ENCODE results near the gene SNED1. TPM values are rescaled to one million over a fixed set of nuclear protein-coding genes. Genes with fewer than 3 reads are reported as not detected.
A peak's percentile ranks its signal among the peaks of the same experiment; 100 is the strongest.

SNED1 gene
- total and polyA plus RNA-seq, 9 donors = 16.7 to 69.5 (median 38.9) TPM

DNA sequence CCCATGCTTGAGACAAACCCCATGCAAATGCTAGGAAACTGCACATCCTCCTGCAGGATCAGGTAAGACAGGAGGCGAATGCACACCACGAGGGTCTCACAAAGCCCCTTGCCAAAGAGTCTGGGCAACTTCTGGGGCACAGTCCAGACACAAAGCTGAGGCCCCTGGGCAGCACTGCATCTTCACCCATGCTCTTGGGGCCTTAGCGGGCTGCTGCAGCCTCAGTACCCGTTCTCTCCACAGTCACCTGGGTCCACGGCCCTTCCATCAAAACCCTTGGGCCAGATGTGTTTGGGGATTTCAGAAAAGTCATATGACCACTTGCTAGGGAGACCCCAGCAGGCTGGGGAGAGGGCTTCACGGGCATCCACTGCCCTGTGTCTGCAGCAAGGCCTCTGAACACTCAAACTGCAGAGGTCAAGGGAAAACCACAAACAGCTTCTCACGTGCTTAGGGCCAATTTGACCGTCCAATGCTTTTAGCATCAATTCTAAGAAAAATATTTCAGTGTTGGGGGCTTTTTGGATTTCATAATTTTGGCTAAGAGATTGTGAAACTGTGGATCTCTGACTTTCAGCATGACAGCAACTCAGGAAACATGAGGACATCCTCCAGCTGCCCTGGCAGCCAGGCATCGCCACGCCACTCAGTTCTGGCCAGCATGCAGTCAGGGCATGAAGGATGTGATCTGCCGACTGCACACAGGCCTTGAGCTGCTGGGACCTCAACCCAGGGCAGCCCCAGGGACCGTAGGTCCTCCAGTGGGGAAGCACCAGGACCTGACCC is 130.9 kb downstream of the SNED1 start:
- no peaks in the 10 kb centered on the region for H3K27me3 ChIP-seq
- H3K36me3 ChIP-seq = no peaks in the 10 kb centered on the region
- H3K4me1 ChIP-seq (ENCODE audit: insufficient read depth) = no peaks in the 10 kb centered on the region
- WGBS, 3 donors = 79 to 81% (median 80%) methylated on average over 12 of the region's 12 CpGs
- peak in 1 of 5 donors; percentile 15 for DNase-seq
- H3K4me3 ChIP-seq = no peak overlapping the region
- H3K27ac ChIP-seq = no peak overlapping the region
- intact Hi-C loops (cut with DNase I) = no loop called here
- TF ChIP-seq POLR2A (IDR thresholded peaks at IDR 0.05) = no peak
- TF ChIP-seq, protein P1, sequence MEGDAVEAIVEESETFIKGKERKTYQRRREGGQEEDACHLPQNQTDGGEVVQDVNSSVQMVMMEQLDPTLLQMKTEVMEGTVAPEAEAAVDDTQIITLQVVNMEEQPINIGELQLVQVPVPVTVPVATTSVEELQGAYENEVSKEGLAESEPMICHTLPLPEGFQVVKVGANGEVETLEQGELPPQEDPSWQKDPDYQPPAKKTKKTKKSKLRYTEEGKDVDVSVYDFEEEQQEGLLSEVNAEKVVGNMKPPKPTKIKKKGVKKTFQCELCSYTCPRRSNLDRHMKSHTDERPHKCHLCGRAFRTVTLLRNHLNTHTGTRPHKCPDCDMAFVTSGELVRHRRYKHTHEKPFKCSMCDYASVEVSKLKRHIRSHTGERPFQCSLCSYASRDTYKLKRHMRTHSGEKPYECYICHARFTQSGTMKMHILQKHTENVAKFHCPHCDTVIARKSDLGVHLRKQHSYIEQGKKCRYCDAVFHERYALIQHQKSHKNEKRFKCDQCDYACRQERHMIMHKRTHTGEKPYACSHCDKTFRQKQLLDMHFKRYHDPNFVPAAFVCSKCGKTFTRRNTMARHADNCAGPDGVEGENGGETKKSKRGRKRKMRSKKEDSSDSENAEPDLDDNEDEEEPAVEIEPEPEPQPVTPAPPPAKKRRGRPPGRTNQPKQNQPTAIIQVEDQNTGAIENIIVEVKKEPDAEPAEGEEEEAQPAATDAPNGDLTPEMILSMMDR (IDR thresholded peaks at IDR 0.05) = no peak
- TF ChIP-seq EP300 (IDR thresholded peaks at IDR 0.05) = no peak
- H3K9me3 ChIP-seq = no peaks in the 10 kb centered on the region

DNA sequence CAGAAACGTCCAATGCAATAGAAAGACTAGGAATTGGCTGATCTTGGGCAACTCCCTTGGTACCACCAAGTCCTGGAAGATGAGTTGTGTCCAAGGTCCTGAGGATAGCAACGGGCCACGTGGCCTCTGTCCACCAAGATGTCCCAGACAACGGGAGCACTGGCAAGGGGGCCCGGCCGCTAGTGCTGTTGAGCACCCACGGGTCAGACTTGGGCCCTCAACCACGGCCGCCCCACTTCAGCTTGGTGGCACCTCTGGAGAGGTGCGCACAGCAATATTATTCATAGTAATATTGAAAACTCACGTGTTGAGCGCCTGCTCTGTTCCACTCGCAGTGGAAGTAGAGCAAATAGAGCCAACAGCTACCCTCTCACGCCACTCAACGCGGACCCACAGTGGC is 131.9 kb downstream of the SNED1 start:
- no peaks in the 10 kb centered on the region for H3K4me1 ChIP-seq (ENCODE audit: insufficient read depth)
- H3K27me3 ChIP-seq = no peaks in the 10 kb centered on the region
- no peak overlapping the region for H3K4me3 ChIP-seq
- H3K27ac ChIP-seq = no peak overlapping the region
- TF ChIP-seq EP300 (IDR thresholded peaks at IDR 0.05) = no peak
- TF ChIP-seq, protein P1 (IDR thresholded peaks at IDR 0.05) = no peak
- no peak for TF ChIP-seq POLR2A (IDR thresholded peaks at IDR 0.05)
- no peaks in the 10 kb centered on the region for H3K36me3 ChIP-seq
- peak in 1 of 5 donors; percentile 13 for DNase-seq
- WGBS, 3 donors = 89 to 95% (median 92%) methylated on average over 16 of the region's 16 CpGs
- intact Hi-C loops (cut with DNase I) = no loop called here
- no peaks in the 10 kb centered on the region for H3K9me3 ChIP-seq

DNA sequence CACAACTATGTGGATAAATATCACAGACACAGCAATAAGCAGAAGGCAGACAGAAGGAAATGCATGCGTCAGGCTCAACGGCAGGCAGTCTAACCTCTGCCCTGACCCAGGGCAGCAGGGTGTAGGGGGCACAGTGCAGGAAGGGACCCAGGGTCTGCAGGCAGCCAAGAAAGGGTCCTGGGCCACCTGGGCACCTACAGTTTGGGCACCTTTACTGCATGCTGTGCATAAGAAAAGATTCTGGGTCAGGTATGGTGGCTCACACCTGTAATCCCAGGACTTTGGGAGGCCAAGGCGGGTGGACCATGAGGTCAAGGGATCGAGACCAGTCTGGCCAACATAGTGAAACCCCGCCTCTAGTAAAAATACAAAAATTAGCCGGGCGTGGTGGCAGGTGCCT is 133.1 kb downstream of the SNED1 start:
- DNase-seq = peak in 1 of 5 donors; percentile 11

DNA sequence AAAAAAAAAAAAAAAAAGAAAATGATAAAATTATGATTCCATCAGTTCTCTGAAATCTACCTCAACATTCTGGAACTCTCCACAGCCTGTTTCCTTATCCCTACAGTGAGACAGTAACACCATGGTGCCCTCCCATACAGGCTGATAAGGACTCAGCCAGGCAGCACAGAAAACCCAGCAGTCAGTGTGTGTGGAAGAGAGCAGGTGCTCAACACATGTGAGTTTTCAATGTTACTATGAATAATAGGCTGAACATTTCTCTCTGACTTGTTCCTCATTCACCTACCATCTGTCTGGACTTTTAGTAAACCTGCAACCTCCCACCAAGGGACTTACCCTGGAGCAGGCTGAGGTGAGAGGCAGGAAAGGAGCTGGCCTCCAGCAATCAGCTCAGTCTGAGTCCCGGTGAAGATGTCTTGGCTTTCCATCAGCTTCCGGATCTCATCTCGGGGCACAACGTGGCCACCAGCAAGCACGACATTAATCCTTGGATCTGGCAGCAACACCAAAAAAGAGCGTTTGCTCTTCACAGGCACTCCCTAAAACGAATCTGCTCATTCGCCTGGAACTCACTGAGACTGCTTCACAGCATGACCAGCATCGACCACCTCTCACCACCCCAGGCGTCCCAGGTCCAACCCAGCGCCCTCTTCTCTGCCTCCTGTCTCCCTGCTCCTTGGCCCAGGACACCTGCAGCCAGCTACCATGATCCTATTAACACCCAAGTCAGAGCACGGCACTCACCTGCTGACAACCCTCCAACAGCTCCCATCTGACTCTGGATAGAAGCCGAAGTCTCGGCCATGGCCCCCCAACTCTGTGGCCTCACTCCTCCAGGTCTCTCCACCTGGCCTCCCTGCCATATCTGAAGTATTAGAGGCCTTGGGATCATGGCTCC is 134.4 kb downstream of the SNED1 start:
- Histone ChIP-seq H3K27me3 (no peaks in the 10 kb centered on the region), H3K27ac (no peak overlapping the region), H3K4me3 (no peak overlapping the region), H3K4me1 (ENCODE audit: insufficient read depth) (no peaks in the 10 kb centered on the region), H3K9me3 (no peaks in the 10 kb centered on the region), H3K36me3 (no peaks in the 10 kb centered on the region)
- peak in 1 of 5 donors; percentile 19 for DNase-seq
- intact Hi-C loops (cut with DNase I) = no loop called here
- WGBS, 3 donors = 89 to 94% (median 92%) methylated on average over 14 of the region's 14 CpGs
- TF ChIP-seq POLR2A (IDR thresholded peaks at IDR 0.05) = no peak

More for the DNA sequence above, 133.1 kb downstream of the SNED1 start:
- Histone ChIP-seq H3K27me3 (no peaks in the 10 kb centered on the region), H3K9me3 (no peaks in the 10 kb centered on the region), H3K4me1 (ENCODE audit: insufficient read depth) (no peaks in the 10 kb centered on the region), H3K4me3 (no peak overlapping the region), H3K36me3 (no peaks in the 10 kb centered on the region), H3K27ac (no peak overlapping the region)
- intact Hi-C loops (cut with DNase I) = no loop called here
- WGBS, 3 donors = 94 to 97% (median 96%) methylated on average over 7 of the region's 7 CpGs
- TF ChIP-seq, protein P1 (IDR thresholded peaks at IDR 0.05) = no peak
- TF ChIP-seq EP300 (IDR thresholded peaks at IDR 0.05) (no peak), POLR2A (IDR thresholded peaks at IDR 0.05) (no peak)
